ENCODE data around the gene KRTAP20-4.

The KRTAP20-4 gene

GRCh38 chr21:30652891-30653290, 32.5 kb downstream of the KRTAP20-4 start:
- no peak for DNase-seq

GRCh38 chr21:30668776-30669175, 48.3 kb downstream of the KRTAP20-4 start:
- DNase-seq, result no peak

All from fibroblast of skin of scalp (primary cell).